GM18499 (cell line): ENCODE measurements around the gene UPF1.
"Not testable (repeated sequence)": the region's sequence is repeated elsewhere in the genome, so short reads cannot be mapped to it uniquely, and the experiment has no call there.

Source experiments
- ATAC-seq: cut with Tn5 transposase; IDR thresholded peaks from one replicate; pipeline ENCODE4 v1.9.1; 2021; ENCODE audit warnings: moderate number of reproducible peaks; ENCODE audit not compliant: insufficient read depth, unreplicated experiment

Gene UPF1

GRCh38 chr19:18895038-18895823 is 63.5 kb downstream of the UPF1 start:
- no peak for ATAC-seq

GRCh38 chr19:18895824-18896341 is 64.1 kb downstream of the UPF1 start, which contains the start of gene CERS1:
Gene CERS1 (minus strand): TSS chr19:18896158. CDS start chr19:18896072, 86 bp downstream.
- ATAC-seq, result no peak

- no peak for ATAC-seq
These were observed 64.7 kb downstream of the UPF1 start for GRCh38 chr19:18896421-18896841.

GRCh38 chr19:18897094-18898029 is 65.6 kb downstream of the UPF1 start:
- no peak for ATAC-seq

GRCh38 chr19:18898081-18898606 is 66.4 kb downstream of the UPF1 start:
- ATAC-seq, result no peak

GRCh38 chr19:18898607-18899408 is 67.0 kb downstream of the UPF1 start:
- ATAC-seq, result no peak

- ATAC-seq, result no peak
These were observed 68.1 kb downstream of the UPF1 start for GRCh38 chr19:18899624-18900560.

GRCh38 chr19:18900700-18901481 is 69.1 kb downstream of the UPF1 start:
- ATAC-seq, result no peak

GRCh38 chr19:18901491-18901890 is 69.7 kb downstream of the UPF1 start:
- no peak for ATAC-seq

GRCh38 chr19:18902519-18902918 is 70.8 kb downstream of the UPF1 start:
- ATAC-seq, result not testable (repeated sequence)

- ATAC-seq, result no peak
These were observed 71.6 kb downstream of the UPF1 start for GRCh38 chr19:18903156-18904037.

GRCh38 chr19:18904334-18905057 is 72.7 kb downstream of the UPF1 start:
- ATAC-seq, result no peak

GRCh38 chr19:18905058-18905456 is 73.3 kb downstream of the UPF1 start:
- ATAC-seq, result no peak

- ATAC-seq, result no peak
These were observed 73.9 kb downstream of the UPF1 start for GRCh38 chr19:18905513-18906236.

- no peak for ATAC-seq
These were observed 75.1 kb downstream of the UPF1 start for GRCh38 chr19:18906605-18907519.
